Activated T-cell treated with anti-CD3 and anti-CD28 coated beads for 24 hours (primary cell): Measurements from ENCODE around the gene RBM20.
"Not testable (repeated sequence)": the region's sequence is repeated elsewhere in the genome, so short reads cannot be mapped to it uniquely, and the experiment has no call there.

Experiments used
- DNase-seq: peaks from one replicate; pipeline ENCODE4 v3.0.0-alpha.2; 2020; ENCODE audit warnings: low read depth

RBM20 gene

DNA sequence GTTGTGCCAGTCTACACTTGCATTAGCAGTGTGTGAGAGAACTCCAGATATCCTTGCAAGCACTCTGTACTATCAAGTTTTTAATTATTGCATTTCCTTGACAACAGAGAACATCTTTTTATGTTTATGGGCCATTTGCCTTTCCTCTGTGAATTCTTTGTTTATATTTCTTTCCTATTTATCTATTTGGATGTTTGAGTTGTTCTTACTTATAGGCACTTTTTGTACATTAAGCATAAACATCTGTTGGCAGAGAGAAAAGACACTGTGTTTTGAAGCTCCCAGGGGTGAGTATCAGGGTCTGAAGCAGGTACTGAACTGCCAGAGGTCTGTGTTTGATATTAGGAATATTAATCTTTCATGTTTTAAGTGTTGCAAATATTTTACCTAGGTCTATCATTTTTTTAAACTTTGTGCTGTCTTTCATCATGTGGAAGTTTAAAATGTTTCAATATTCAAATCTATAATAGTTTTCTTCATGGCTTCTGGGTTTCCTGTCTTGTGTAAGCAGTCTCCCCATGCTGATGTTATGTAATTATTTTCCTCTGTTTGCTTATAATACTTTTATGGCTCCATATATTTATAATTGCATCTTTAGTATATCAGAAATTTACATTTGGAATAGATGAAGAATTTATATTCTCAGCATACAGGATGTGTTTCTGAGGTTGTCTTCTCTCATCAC lies 209.9 kb downstream of the RBM20 start:
- DNase-seq: no peak

DNA sequence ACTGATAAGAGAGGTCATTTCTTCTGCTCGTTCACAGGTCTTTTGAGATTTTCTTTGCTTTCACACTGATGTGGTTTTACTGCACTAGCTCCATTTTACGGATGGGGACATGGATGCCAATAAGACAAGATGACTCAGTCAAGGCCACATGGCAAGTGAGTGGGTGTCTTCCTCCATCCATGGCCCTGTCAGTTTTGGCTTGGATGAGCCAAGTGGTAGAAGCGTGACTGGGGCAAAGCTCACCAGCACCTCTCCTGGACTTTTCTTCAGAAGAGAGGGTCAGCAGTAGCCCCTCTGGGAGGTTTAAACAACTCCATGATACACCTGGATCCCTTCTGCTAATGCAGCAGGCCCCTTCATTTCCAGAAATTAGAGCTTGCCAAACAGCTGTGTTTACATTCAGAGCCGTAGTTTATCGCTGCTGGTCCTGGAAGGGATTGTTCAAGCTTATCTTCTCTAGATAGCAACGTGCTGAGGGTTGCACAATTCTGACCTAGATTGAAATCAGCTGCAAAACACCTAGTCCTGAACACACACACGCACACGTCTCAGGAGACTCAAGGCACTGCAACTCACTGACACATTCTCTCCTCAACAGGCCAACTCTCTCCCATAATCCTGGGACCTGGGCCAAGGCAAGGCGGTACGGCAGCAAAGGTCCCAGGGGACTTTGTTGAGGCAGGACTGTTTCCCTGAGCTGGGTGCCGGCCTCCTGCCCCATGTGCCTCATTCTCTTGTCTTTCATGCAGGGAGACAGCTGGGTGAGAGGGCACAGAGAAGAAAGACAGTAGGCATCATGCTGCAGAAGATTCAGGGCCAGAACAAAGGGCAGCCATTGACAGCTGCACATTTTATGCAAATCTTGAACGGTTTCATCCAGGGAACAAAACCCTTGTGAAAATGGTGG lies 213.4 kb downstream of the RBM20 start:
- DNase-seq: no peak

DNA sequence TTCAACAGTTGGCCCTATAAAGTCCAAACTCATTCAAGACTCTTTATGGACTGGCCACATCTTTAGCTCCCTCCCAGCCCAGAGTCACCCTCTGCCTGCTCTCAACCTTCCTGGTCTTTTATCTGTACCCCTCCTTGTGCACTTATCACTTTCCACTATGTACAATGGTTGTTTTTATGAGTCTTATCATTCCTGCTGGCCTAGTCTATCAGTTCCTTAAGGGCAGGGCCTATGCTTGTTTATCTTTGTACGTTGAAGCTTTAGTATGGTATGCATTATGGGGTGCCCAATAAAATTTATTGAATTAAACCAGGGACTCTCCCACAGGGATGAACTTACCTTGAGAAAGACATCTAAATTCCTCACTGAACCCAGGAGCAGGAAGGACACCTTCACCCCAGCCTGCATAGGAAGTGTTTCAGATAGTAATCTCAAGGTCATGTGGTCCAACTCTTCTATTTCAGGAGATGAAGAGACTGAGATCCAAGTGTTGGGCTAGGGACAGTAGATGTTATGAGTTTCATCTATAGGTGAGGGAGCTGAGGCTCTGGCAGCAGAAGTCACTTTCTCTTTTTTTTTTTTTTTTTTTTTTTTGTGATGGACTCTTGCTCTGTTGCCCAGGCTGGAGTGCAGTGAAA lies 214.3 kb downstream of the RBM20 start:
- DNase-seq: no peak

DNA sequence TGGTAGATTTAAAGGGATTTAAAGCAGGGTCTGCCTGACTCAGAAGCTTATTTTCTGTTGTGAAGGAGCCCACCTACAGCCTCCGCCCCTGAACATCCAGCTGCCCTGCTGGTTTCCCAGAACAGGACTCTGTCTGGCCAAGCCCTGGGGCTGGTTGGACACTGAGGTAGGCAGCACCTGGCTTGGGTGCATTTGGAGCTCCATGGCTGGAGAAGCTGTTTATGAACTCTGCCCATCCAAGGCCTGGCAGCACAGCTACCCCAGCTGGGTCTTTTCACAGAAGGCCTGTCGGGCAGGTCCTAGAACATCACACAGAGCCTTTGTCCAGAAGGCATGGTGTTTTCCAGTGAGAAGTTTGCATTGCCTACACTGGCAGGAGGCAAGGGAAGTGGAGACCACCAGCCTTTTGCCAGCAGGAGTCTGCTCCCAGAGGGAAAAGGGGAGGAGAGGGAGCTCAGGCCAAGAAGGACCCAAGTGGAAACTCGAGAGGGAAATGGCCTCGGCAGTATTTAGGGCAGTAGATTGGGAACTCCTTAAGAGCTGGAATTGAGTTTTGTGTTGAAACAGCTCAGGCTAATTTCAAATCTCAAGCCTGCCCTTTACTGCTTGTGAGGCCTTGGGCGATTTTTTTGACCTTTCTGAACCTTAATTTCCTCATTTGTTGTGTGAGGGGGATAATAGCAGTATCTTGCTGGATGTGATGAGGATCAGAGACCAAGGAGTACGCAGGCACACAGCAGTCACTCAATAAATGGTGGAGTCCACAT lies 215.3 kb downstream of the RBM20 start:
- DNase-seq: no peak

DNA sequence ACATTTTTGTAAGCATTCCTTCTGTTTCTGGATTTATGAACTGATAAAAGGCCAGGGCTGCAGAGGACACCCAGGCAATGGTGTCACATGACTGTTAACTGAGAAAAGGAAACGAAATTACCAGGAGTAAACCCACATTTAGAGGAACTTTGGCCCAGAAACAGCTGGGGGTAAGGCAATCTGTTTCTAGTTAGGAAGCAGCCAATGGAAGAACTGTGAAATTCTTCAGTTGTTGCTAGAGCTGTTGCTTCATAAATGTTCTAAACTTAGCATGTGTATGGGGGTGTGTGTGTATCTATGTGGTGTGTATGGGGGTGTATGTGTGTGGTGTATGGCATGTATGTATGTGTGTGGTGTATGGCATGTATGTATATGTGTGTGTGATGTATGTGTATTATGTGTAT lies 215.8 kb downstream of the RBM20 start:
- DNase-seq: no peak

DNA sequence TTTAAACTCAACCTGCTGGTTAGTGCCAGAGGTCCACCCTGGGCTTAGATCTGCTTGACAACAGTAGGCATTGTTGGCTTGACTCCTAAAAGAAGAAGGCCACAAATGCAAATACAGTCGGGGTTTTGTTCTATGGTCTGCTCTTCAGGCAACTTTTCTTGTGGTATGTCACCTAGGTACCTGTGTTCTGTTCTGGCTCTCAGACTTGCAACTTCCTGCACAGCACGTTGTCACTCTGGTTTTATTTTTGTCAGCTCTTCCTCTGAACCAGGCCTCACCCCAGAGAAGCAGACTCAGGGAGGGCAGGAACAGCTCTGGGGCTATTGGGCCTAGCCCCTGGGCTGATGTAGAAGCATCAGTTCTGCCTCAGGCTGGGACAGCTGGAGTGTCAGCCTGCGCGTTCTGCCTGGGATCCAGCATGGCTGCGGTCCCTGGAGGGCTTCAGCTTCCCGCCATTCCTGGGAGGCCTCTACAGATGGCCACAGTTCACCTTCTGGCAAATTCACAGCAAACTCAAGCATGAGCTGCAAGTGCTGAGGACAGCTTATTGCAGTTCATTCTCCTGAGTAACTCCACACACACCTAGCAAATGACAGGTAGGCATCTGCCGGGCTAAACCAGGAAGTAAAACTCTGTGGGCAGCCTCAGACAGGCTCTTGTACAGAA lies 216.6 kb downstream of the RBM20 start:
- no peak for DNase-seq

DNA sequence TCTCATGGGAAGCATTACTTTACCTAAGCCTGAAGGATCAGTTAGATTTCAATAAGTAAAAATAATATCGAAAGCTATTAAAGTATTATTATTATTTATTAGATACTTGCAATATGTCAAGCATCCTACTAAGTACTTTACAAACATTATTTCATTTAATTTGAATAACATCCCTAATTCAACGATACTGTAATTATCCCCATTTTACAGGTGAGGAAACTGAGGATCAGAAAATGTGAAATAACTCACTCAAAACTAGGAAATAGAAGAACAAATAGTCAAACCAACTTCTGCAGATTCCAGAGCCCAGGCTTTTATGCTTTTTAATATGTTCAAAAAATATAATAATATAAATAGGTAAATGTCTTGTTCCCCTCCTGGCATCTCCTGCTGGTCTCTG lies 217.3 kb downstream of the RBM20 start:
- no peak for DNase-seq

DNA sequence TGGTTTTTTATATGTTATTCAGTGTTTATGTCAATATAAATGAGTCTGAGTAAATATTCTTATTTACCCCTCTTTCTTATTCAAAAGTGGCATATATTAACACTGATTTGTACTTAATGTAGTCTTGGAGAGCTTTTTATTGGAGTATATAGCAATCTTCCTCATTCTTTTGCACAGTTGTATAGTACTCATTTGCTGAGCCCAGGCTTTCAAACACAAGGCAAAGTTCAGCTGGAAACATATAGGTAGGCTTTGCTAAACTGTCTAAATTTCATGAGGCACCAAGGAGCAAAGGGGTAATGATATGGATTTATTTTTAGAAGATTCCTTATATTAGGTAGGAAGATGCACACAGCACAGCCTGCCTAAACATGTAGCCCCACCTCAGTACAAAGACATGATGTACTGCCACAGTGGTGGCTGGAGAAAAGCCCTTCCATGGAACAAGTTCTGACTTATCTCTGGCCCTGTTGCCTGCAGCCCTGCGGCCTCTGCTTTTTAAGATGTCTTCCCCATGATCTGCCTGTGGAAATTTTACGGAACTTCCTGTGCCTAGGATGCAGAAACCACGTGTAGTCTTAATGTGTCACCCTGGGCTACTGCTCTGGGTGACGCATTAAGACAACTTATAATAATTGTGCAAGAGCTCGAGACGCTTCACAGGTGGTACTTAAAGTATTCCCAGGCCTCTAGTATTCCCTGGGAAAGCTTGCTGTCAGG lies 218.0 kb downstream of the RBM20 start:
- DNase-seq: no peak

DNA sequence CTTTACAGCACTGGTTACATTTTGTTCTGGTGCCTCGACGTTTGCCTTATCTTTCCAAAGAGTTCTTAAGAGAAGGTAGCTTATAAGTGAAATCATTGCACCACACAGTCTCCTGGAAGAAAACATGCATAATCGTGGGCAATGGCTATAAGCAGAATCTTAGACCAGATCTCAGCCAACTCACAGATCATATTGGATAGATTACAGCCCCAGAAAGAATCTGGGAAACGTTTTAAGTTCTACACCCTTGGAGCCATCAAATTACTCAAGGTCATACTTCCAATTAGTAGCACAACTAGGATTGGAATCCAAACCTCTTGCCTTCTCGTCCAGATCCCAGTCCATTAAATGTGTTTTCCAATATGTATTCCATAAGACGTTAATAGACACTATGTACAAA lies 218.8 kb downstream of the RBM20 start:
- no peak for DNase-seq

DNA sequence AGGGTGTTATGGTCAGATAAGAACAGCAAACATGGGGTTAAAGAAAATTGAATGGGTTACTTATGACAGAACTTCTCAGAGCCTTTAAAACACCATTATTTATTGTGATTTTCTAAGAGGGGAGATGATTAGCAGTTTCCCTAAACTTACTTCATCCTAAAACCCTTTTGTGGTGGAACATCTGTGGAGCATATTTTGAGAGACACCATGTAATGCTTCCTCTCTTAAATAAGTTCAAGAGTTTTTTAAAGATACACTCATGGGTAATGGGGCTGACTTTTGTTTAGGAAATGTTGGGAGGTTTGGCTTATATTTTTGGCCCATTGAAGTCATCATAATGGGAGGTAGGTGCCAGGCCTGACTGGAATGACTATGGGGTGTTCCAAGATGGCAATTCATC lies 219.2 kb downstream of the RBM20 start:
- no peak for DNase-seq

DNA sequence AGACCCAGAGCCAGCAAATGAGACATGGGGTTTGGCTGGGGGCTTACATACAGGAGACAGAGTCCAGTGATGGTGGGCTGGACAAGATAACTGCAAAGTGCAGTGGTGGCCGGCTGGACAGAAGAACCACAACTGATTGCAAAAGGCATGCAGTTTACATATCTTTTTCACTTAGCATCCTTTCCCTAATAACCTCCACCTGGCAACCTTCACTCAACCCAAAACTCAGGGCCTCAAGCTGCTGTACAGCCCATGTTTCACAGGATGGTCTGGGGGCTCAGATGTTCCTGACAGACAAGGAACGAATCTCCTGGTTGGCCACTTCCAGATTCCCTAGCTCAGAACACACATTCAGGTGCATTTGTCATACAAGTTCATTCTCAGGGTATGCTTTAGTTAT lies 219.8 kb downstream of the RBM20 start:
- no peak for DNase-seq

DNA sequence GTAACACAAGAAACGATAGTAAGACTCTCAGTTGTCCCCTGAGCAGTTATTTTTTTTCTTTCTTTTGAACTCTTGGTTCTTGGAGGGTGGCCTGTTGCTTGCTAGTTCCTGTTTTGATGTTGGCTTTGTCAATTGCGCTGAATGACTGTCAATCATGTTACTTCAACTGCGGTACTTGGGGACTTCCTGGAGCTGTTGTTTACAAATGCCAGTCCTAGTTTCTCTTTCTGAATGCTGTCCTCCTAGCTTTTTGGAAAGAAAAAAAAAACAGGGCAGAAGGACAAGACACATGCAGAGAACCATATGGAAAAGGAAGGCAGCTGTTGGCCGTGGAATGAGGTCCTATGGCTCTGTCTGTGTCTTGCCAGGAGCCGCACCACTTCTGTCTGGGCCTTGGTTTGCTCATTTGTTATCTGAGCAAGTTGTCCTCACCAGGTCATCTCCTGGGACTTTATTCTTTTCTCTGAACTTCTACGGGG lies 220.6 kb downstream of the RBM20 start:
- no peak for DNase-seq

DNA sequence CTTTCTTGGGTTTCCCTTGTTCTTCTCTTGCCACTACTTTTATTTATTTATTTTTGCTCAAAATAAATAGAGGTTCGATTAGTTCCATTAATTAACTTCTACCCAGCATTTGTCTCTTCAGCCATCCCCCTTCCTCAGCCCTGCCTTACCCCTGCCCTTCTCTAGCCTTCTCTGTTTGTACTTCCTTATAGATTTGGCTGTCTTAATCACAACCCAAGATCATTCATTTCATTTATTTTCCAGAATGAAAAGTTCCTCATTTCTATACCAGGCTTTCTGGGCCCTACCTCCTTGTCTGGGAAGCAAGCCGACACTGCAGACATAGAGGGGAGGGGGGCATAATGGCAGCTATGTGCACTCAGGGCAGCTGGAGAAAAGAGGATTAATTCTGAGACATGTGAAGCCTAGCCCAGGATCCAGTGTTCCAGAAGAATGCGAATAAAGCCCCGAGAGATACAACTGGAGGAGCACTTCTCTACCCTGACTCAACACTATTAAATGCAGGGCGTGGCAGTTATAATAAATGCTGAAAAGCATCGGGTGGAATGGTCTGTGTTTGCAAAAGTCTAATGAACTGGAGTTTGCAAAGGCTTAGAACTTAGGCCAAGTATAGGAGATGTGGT lies 221.2 kb downstream of the RBM20 start:
- no peak for DNase-seq

DNA sequence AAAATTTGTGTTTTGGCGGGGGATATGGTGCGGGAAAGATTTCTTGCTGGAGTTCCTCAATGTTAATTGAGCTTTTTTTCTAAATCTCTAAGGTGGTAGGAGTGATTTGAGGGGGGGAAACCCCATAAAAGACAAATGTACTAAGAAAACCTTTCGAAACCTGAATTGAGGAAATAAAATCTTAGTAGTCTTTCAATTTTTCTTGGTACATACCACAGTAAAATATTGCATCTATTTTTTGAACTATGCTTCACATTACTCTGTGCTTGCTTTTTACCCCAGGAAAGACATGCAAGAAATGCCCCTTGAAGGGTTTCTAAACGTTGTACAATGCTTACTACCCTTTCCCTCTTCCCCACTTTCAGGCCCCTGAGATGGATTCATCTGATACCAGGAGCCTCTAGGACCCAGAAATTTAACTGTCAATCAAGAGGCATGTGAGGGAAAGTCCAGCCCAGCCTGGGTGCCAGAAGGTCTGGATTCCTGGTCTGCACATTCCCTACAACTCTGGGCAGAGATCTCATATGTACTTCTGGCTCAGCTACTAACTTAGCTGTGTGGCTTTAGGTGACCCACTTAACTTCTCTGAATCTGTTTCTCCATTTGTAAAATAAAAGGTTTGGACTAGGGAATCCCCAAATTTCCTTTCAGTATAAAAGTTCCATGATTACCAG lies 221.8 kb downstream of the RBM20 start:
- no peak for DNase-seq

DNA sequence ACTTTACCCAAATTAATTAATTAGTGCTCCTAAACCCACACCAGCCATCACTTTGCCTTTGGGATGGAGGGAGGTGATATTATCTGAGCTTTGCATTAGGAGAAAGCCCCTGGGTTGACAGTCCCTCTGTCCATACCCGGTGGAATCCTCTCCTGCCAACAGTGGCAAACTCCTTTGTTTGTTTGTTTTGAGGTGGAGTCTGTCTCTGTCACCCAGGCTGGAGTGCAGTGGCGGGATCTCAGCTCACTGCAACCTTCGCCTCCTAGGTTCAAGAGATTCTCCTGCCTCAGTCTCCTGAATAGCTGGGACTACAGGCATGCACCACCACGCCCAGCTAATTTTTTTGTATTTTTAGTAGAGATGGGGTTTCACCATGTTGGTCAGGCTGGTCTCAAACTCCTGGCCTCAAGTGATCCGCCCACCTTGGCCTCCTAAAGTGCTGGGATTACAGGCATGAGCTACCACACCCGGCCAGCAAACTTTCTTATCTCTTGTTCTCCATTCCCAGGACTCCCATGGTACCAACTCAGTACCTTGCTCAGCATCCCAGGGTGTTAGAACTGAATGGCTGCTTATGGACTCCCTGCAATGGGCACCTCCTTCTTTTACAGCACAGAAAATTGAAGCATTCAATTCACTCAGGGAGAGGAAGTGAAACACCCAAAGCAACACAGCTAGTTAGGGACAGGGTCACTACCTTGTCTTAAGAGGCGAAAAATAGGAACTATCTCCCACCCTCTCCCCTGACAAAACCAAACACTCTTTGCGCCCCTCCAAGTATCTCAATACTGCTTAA lies 223.1 kb downstream of the RBM20 start:
- not testable (repeated sequence) for DNase-seq

DNA sequence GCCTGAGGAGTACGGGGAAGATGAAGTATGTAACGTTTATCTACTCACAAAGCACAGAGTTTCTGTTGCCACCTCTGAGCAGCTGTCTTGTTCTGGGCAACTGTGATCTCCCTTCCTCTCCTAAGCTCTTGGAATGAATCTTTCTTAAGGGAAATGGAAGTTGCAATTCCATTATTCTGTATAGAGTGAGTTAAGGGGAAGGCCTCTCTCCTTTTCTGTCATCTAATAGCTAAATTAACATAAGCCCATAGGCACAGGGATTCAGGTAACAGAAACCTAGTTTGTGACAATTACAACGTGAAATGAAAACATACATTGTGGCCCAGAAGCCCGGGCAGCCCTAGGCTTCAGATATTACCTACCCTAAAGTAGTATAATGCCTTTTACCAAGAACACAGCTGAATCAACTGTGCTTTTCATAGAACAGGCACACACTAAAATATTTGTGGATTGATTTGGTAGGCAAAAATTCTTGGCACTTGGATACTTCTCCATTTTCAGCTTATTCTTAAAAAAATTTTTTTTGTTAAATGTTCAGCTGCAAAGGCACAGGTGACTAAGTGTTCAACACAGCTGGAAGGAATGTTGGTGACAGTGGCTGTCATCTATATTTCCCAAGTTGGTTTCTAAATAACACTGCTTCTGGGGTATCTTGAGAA lies 223.8 kb downstream of the RBM20 start:
- DNase-seq: no peak

DNA sequence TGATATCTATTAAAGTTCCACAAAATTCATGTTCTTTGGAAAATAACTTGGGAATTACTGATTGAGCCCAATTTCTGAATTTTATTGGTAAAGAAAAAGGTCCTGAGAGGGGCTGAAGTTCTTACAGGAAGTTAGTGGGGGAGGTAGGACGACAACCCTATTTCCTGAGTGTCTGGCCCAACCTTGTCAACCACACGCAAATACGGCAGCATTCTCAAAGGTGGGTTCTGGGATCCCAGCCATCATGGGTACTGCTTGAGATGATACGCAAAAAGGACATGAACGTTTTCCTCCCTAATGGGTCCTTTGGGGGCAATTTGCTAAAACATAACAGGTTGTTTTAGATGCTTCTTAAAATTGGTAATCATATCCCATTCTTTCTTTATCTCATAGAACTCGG lies 224.8 kb downstream of the RBM20 start:
- no peak for DNase-seq

DNA sequence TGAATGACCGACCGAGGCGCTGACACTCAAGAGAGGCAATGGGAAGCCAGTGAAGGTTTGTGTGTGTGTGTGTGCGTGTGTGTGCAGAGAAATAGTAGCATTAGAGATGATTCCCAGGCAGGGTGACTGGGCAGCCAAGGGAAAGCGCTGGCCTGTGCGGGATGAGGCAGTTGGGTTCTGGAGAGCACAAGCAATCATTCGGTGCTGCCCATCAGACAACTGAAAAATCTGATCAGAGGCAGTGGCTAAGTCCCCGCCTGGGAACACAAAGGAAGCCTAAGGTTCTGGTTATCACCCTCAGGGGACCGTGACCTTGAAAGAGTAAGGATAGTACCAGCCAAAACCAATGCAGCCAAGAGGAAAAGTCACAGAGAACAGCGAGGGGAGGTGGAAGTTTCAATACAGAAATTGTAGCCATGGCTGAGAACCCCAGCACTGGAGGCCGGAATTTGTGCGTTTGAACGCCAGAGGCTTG lies 226.7 kb downstream of the RBM20 start:
- DNase-seq: no peak
